Endothelial cell (in vitro differentiated cells): Measurements from ENCODE around the gene ARHGAP12. TPM values are rescaled to one million over a fixed set of nuclear protein-coding genes. Genes with fewer than 3 reads are reported as not detected.
"Not testable (repeated sequence)": the region's sequence is repeated elsewhere in the genome, so short reads cannot be mapped to it uniquely, and the experiment has no call there.

ENCODE experiments used
- DNase-seq: peaks from one replicate; pipeline ENCODE4 v3.0.0; 2021; ENCODE audit warnings: low spot score
- H3K27ac Mint-ChIP-seq: one replicate; pipeline ENCODE4 v1.8.0; 2021; ENCODE audit warnings: mixed read lengths, inconsistent platforms; ENCODE audit not compliant: unreplicated experiment
- H3K27me3 Mint-ChIP-seq: one replicate; pipeline ENCODE4 v1.8.0; 2021; ENCODE audit warnings: mild to moderate bottlenecking, moderate library complexity, mixed read lengths, inconsistent platforms; ENCODE audit not compliant: unreplicated experiment
- H3K36me3 Mint-ChIP-seq: one replicate; pipeline ENCODE4 v1.8.0; 2021; ENCODE audit warnings: mild to moderate bottlenecking, low read depth, mixed read lengths, inconsistent platforms; ENCODE audit not compliant: unreplicated experiment
- H3K4me1 Mint-ChIP-seq: one replicate; pipeline ENCODE4 v1.8.0; 2021; ENCODE audit warnings: mild to moderate bottlenecking, mixed read lengths, inconsistent platforms; ENCODE audit not compliant: unreplicated experiment
- H3K4me3 Mint-ChIP-seq: one replicate; pipeline ENCODE4 v1.8.0; 2021; ENCODE audit warnings: mild to moderate bottlenecking, mixed read lengths, inconsistent platforms; ENCODE audit not compliant: unreplicated experiment
- H3K9me3 Mint-ChIP-seq: one replicate; pipeline ENCODE4 v1.8.0; 2021; ENCODE audit warnings: mixed read lengths, inconsistent platforms; ENCODE audit not compliant: unreplicated experiment
- total RNA-seq: library from RNA; stranded (reverse); fragmentation: NEBNext Ultra II Directional; extraction: Animal tissue kit (Norgen Biotek cat#: 25700); gene quantifications from one replicate; pipeline ENCODE4 v1.2.1, GENCODE V29; 2021; ENCODE audit not compliant: unreplicated experiment
- TF ChIP-seq, protein P1 (sequence below): fragments of 200-600 bp; sonication (generic); IDR thresholded peaks from one replicate; pipeline ENCODE4 v1.5.0; 2021; ENCODE audit warnings: antibody characterized with exemption; ENCODE audit not compliant: unreplicated experiment

Gene ARHGAP12
- total RNA-seq, 1 donor from 2014 or later, result 39.0 TPM

DNA sequence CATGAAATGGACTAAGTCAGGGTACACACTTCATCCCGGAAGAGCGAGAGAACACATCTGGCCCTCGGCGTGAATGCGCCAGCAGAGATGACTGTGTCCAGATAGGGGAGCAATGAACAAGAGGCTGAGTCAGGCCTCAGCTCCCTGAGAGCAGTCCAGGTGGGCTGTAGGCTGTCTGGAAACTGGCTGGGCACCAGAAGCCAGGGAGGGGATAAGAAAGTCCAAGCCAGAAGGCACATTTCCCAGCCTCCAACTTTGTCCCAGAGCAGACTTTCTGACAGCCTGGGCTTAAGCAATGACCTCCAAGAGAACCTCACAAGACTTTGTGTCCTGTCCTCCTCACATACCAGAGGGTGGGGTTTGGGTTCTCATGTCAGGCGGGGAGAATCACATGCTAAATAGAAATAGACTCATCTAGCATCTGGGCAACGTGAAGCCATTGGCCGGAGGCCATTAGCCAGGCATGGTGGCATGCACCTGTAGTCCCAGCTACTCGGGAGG, 157.2 kb downstream of the ARHGAP12 start:
- H3K27ac Mint-ChIP-seq, result no peak overlapping the region
- H3K36me3 Mint-ChIP-seq, result peaks cover 2% of the 10 kb centered on the region
- no peak for DNase-seq
- H3K4me3 Mint-ChIP-seq, result no peak overlapping the region
- no peaks in the 10 kb centered on the region for H3K9me3 Mint-ChIP-seq
- peaks cover 5% of the 10 kb centered on the region for H3K27me3 Mint-ChIP-seq
- peaks cover 2% of the 10 kb centered on the region for H3K4me1 Mint-ChIP-seq
- TF ChIP-seq, protein P1, sequence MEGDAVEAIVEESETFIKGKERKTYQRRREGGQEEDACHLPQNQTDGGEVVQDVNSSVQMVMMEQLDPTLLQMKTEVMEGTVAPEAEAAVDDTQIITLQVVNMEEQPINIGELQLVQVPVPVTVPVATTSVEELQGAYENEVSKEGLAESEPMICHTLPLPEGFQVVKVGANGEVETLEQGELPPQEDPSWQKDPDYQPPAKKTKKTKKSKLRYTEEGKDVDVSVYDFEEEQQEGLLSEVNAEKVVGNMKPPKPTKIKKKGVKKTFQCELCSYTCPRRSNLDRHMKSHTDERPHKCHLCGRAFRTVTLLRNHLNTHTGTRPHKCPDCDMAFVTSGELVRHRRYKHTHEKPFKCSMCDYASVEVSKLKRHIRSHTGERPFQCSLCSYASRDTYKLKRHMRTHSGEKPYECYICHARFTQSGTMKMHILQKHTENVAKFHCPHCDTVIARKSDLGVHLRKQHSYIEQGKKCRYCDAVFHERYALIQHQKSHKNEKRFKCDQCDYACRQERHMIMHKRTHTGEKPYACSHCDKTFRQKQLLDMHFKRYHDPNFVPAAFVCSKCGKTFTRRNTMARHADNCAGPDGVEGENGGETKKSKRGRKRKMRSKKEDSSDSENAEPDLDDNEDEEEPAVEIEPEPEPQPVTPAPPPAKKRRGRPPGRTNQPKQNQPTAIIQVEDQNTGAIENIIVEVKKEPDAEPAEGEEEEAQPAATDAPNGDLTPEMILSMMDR, result no peak

DNA sequence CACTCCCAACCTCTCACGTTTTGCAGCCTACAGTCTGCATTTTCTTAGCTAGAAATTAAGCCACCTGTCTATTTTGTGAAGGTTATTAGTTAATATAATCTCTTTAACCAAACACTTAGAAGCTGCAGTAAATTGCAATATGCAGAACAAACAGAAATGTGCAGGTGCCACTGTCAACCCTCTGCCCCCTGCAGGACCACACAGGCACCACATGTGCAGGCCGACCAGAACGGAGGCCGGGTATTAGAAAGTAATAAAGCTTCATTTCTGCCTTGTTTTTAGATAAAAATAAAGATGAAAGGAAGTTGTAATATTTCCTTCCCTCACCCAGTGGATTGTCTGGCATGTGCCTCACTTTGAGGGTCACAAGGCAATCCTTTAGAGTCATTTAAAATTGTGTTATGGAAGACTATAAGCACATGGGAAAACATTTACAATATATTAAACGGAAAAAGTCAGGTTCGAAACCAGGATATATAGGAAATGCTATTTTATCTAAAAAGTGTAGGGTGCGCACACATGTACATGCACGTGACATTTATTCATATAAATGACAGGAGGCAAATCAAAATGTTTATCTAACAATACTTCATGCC, 158.2 kb downstream of the ARHGAP12 start:
- no peaks in the 10 kb centered on the region for H3K36me3 Mint-ChIP-seq
- H3K4me3 Mint-ChIP-seq, result no peak overlapping the region
- no peaks in the 10 kb centered on the region for H3K9me3 Mint-ChIP-seq
- TF ChIP-seq, protein P1, result peak; percentile 84
- H3K4me1 Mint-ChIP-seq, result peaks cover 4% of the 10 kb centered on the region
- DNase-seq, result peak; percentile 63
- H3K27ac Mint-ChIP-seq, result no peak overlapping the region
- peaks cover 3% of the 10 kb centered on the region for H3K27me3 Mint-ChIP-seq

DNA sequence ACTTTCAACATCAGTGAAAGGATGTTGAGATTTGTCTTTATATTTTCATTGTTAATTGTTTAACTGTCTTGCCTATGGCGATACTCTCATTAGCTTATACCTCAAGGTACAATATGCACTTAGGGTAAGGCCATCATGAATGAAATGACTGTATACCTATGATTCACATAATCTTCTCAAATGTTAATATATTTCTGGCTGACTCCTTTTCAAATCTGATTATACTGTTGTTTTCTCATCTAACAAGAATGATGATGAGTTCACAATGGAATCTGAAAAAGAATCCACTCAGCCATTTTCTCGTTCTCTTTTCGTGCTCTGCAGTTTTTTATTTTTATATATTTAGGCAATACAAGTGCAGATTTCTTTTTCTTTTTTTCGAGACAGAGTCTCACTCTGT, 159.1 kb downstream of the ARHGAP12 start:
- Mint-ChIP-seq H3K4me3 (no peak overlapping the region), H3K9me3 (no peaks in the 10 kb centered on the region), H3K36me3 (no peaks in the 10 kb centered on the region), H3K27me3 (peaks cover 3% of the 10 kb centered on the region), H3K27ac (no peak overlapping the region), H3K4me1 (peaks cover 4% of the 10 kb centered on the region)
- TF ChIP-seq, protein P1, result no peak
- DNase-seq, result no peak

DNA sequence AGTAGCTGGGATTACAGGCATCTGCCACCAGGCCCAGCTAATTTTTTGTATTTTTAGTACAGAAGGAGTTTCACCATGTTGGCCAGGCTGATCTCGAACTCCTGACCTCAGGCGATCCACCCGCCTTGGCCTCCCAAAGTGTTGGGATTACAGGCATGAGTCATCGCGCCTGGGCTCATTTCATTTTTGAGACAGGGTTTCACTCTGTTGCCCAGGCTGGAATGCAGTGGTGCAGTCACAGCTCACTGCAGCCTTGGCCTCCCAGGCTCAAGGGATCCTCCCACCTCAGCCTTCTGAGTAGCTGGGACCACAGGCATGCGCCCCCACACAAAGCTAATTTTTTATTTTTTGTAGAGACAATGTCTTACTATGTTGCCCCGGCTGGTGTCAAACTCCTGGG, 159.7 kb downstream of the ARHGAP12 start:
- H3K27me3 Mint-ChIP-seq, DNase-seq, H3K9me3 Mint-ChIP-seq, H3K36me3 Mint-ChIP-seq, H3K4me1 Mint-ChIP-seq, H3K4me3 Mint-ChIP-seq, H3K27ac Mint-ChIP-seq: not testable (repeated sequence)

DNA sequence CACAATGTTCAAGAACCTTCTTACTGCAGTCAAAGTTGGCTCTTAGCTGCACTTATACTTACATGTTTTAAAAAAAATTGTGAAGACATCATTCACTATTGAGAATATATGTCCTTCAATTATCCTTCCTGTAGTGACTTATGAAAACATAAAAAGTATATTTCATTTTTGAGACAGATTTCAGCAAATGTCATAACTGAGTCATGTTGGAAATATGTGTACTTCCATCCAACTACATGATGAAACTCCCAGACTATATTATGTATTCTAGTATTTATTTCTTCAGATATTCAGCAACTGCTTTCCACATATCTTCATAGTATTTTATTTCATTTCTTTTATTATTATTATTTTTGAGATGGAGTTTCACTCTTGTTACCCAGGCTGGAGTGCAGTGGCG, 160.2 kb downstream of the ARHGAP12 start:
- Mint-ChIP-seq H3K36me3 (no peaks in the 10 kb centered on the region), H3K4me1 (peaks cover 4% of the 10 kb centered on the region), H3K27ac (no peak overlapping the region), H3K27me3 (peaks cover 3% of the 10 kb centered on the region), H3K4me3 (no peak overlapping the region), H3K9me3 (no peaks in the 10 kb centered on the region)
- TF ChIP-seq, protein P1, result no peak
- no peak for DNase-seq
